Cerebellar nuclear complex (tissue), 1 donor: ENCODE data around the gene MAN1A1.

ENCODE experiments used
- DNase-seq, 2 experiments: peaks; one replicate each; lab custom pipeline; 2025; lab: John Stamatoyannopoulos, UW

MAN1A1 gene

GRCh38 chr6:119346450-119346849 is 3.1 kb downstream of the MAN1A1 start:
- no peak for DNase-seq

GRCh38 chr6:119345114-119345513 is 4.4 kb downstream of the MAN1A1 start:
- no peak for DNase-seq

DNA sequence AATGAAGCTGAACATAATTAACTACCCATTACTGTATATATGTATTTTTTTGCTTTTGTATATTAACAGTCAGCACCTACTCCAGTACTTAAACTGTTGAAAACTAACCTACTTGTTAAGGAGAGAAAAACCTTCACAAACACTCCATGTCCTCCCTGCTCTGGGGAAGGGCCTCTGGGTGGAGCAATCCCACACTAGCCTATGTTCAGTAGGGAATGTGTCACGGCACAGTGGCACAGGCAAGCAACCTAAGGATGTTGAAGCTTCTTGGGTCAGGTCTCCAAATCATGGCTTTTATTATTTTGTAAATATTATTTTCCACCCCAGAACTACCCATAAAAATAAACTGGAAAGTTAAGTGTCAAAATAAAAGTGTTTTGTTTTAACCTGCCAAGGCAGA is 5.3 kb downstream of the MAN1A1 start:
- DNase-seq = no peak

- no peak for DNase-seq
Observed at GRCh38 chr6:119343573-119344146, 5.9 kb downstream of the MAN1A1 start.

- no peak for DNase-seq
Observed at GRCh38 chr6:119343167-119343566, 6.4 kb downstream of the MAN1A1 start.

DNA sequence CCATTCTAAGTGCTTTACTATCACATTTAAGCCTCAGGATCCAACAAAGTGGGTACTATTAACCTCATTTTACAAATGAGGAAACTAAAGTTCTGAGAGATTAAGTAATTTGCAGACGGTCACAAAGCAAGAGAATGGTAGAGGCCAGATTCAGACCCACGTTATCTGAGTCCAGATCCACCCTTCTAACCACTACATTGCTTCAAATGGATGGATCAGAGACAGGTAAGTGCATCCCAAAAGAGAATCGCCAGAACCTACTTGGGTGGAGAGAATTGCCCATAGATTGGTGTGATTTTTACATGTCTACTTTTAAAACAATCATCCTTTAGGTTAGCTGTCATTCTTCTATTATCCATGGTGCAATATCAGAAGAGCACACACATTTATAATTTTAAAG is 7.1 kb downstream of the MAN1A1 start:
- DNase-seq = no peak

DNA sequence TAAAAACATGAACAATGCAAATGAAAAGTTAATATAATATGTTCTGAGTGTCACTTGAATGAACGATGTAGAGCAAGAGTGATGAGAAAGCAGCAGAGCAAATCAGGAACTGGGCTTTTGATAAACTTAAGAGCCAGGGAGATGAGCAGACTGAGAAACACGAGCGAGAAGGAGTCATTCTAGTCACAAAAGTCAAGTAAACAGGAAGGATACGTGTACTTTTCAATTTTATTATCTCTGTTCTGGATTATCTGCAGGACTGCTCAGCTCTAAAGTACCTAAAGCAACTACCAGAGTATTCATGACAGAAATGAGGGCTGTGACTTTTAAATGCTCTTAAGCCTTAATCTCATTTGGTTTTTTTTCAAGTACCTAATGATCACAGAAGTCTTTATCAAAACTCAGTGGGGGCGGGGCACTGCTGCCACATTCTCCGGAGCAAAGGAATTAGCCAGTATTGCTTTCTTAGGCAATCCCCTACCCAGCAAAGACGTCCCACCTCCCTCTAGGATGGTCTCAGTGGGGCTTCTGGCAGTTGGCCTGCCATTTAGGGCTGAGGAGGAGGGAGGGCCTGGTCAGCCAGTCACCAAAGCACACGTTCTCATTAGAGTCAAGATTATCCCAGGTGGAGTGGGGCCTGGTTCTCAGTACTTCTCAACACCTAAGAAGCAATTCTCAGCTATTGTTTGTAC is 8.6 kb downstream of the MAN1A1 start:
- no peak for DNase-seq

DNA sequence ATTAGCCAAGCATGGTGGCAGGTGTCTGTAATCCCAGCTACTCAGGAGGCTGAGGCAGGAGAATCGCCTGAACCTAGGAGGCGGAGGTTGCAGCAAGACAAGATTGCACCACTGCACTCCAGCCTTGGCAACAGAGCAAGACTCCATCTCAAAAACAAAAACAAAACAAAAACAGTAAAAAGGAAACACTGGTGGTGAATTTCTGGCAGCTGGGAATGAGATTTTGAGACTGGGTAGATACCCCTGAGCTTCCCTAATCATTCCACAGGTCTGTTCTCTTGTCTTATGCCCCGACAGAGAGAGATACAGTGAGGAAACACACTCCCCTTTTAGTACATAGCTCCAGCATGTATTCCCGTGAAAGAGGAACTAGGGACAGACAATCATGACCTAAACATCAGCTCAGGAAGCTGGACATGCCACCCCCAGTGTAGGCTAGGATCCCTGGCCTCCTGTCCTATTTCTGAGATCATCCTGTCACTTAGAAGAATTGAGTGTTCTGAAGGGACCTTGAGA is 9.6 kb downstream of the MAN1A1 start:
- DNase-seq = no peak

DNA sequence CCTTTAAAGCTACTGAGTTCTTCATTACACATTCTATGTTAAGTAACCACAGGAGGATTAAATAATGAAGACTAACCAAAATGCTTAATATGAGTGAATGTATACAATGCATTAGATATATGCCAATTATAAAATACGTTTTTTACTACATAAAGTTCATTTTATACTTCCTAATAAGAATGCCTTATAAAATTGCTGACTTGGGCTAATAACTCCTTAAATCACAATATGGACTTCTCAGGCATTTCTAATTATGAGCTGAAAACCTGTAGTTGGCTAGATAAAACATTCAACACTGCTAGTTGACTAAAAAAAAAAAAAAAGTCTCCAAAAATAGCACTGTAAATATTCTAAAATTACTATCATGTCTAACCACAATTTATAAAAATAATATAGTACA is 11.8 kb downstream of the MAN1A1 start:
- DNase-seq = no peak

DNA sequence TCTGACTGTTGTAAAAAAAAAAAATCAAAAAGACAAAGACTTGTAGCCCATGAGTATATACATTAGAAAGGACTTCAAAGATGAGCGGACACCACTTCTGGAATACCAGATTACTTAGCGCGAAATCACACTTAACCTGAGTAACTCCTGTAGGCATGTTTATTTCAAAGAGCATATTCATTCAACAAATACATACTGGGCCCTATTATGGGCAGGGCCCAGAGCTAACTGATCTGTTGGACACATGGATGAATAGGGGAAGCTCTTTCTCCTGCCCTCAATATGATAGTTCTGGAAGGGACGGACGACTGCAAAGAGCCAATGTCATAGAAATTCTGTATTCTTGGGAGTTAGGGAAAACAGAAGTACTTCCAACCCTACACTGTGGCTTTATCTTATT is 12.3 kb downstream of the MAN1A1 start:
- DNase-seq = no peak

DNA sequence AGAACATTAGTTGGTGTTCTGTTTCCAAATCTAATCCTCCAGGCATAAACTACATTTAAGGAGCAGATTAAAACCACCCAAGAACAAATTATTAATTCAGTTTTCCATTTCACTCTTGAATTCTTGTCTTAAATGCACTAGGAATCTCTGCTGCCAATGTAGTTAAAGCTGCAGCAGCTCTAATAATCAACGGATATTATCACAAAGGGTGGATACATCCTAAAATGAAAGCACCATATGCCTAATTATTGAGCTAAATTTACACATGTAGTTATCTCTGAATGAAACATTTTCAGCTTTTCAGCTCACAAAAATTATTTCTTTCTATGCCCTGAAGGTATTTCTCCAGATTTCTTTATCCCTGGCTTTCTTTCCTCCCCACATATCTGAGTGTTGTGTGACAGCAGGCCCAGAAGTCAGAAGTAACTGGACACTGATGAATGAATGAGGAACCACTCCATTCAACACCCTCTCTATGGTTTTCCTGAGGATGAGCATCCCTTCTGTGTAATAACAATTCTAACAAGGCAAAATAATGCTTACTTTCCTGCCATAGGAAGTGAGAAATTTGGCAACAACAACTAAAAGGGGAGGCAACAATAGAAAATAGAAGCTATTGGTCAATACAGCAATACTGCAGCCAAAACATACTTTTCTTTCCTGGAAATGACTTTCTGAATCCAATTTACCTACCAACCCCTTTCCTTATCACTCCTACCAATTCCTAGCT is 14.9 kb downstream of the MAN1A1 start:
- DNase-seq = no peak

DNA sequence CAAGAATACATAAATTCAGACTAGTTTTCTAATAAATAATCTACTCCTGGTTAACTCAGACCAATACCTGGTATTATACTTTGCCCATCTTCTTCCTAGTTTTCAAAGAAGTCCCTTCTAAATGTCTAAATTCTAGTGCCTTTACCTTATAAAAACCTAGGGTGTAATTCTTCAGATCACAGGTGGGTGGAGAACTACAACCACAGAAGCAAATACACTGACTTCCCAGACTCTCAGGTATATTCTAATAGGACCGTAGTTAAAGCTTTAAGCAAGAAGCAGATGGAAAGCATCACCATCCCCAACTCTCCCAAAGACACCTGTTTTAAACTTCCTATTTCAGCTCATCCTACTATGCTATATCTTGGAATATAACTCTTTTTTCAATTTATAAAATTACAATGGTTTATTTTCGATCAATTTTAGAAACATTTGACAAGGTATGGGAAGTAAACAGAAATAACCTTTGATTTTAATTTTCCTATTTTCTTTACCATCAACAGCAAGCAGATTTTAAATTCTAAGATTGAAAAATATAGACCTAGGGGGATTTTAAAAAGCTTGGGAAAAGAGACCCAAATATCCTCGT is 15.8 kb downstream of the MAN1A1 start:
- no peak for DNase-seq

- no peak for DNase-seq
Observed at GRCh38 chr6:119333063-119333609, 16.4 kb downstream of the MAN1A1 start.

- DNase-seq = no peak
Observed at GRCh38 chr6:119331663-119332286, 17.8 kb downstream of the MAN1A1 start.

DNA sequence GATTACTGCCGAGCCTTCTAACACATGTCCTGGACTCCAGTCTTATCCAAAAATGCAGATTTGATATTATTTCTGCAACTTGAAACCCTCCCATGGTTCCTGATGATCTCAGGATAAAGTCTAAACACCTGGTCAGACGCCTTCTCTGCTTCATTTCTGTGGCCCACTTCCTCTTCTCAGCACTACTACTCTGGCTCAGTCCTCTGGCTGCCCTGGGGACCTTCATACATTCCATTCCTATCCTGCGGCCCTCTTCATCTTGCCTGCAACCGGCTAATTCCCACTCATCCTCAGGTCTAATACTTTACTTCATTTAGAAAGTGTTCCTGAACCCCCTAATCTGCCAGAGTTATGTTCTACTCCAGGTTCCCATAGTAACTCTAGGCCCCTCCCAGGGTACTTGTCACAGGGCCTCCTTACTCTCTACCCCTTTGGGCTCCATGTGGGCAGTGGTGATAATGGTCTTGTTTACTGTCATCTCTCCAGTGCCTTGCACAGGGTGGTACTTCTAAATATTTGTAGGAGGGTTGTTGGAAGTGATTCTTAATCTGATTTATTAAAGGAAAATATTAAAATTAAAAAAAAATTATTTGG is 18.9 kb downstream of the MAN1A1 start:
- no peak for DNase-seq

GRCh38 chr6:119329794-119330180 is 19.8 kb downstream of the MAN1A1 start:
- no peak for DNase-seq

GRCh38 chr6:119328892-119329793 is 20.4 kb downstream of the MAN1A1 start:
- DNase-seq = no peak

GRCh38 chr6:119328254-119328653 is 21.3 kb downstream of the MAN1A1 start:
- DNase-seq = no peak

GRCh38 chr6:119327810-119328209 is 21.8 kb downstream of the MAN1A1 start:
- no peak for DNase-seq

- no peak for DNase-seq
Observed at GRCh38 chr6:119326291-119327005, 23.1 kb downstream of the MAN1A1 start.
